SK-N-SH (cell line): ENCODE results near the gene SUSD3. TPM values are rescaled to one million over a fixed set of nuclear protein-coding genes. Genes with fewer than 3 reads are reported as not detected.

ENCODE experiments used
- CTCF ChIA-PET: fragments of 300-600, 350-600 bp; formaldehyde crosslinking; extraction: SDS; loops from one replicate; lab custom pipeline; 2021; lab: Yijun Ruan, JAX
- POLR2A ChIA-PET: fragments of 350-600 bp; sonication (Branson Sonifier 250); formaldehyde crosslinking; extraction: SDS; loops from one replicate; lab custom pipeline; 2020; ENCODE audit warnings: antibody characterized with exemption, inconsistent platforms; lab: Yijun Ruan, JAX
- DNase-seq: peaks from one replicate; pipeline ENCODE4 v3.0.0; 2012
- H2AFZ ChIP-seq: fragments of 200-600 bp; sonication (generic); 2 replicates; pipeline ENCODE4 v1.8.1; 2016; ENCODE audit warnings: antibody characterized with exemption, mild to moderate bottlenecking, low read depth
- H3F3A ChIP-seq: fragments of 200-600 bp; sonication (generic); replicated peaks from 2 replicates; pipeline ENCODE3; 2016; ENCODE audit warnings: antibody characterized with exemption, mild to moderate bottlenecking; ENCODE audit not compliant: insufficient read depth
- H3K27ac ChIP-seq, 2 experiments: fragments of 200-500 bp in 1 of 2; fragments of 200-600 bp in 1 of 2; sonication (Bioruptor generic) in 1 of 2; sonication (generic), shearing (Covaris generic) in 1 of 2; 2 replicates each; pipeline versions ENCODE4 v1.5.1 to v1.6.1; 2014 to 2016; ENCODE audit warnings: low read depth in 2 of 2, inconsistent platforms in 1 of 2, low read length in 1 of 2, mild to moderate bottlenecking in 1 of 2, mixed read lengths in 1 of 2
- H3K27me3 ChIP-seq: fragments of 200-600 bp; sonication (generic), shearing (Covaris generic); 2 replicates; pipeline ENCODE4 v1.6.1; 2016; ENCODE audit warnings: mixed run types; ENCODE audit not compliant: insufficient read depth
- H3K36me3 ChIP-seq, 2 experiments: fragments of 200-500 bp in 1 of 2; fragments of 200-600 bp in 1 of 2; sonication (Bioruptor generic) in 1 of 2; sonication (generic) in 1 of 2; replicated peaks in 1 of 2; 2 replicates each; pipeline versions ENCODE3 to v1.5.1; 2014 to 2016; ENCODE audit warnings: low read length in 1 of 2, mild to moderate bottlenecking in 1 of 2; ENCODE audit not compliant: insufficient read depth in 2 of 2, control insufficient read depth in 1 of 2
- H3K4me1 ChIP-seq, 2 experiments: fragments of 200-500 bp in 1 of 2; fragments of 200-600 bp in 1 of 2; sonication (Bioruptor generic) in 1 of 2; sonication (generic), shearing (Covaris generic) in 1 of 2; 2 replicates each; pipeline versions ENCODE4 v1.5.1 to v1.6.1; 2014 to 2016; ENCODE audit warnings: low read depth in 1 of 2, low read length in 1 of 2, mixed run types in 1 of 2; ENCODE audit not compliant: insufficient read depth in 2 of 2, control insufficient read depth in 1 of 2
- H3K4me2 ChIP-seq: fragments of 200-600 bp; sonication (generic), shearing (Covaris generic); 2 replicates; pipeline ENCODE4 v1.6.1; 2017; ENCODE audit warnings: mixed run types
- H3K4me3 ChIP-seq, 2 experiments: fragments of 200-500 bp in 1 of 2; fragments of 200-600 bp in 1 of 2; sonication (Bioruptor generic) in 1 of 2; sonication (generic), shearing (Covaris generic) in 1 of 2; 2 replicates each; pipeline versions ENCODE4 v1.5.1 to v1.8.1; 2014 to 2016; ENCODE audit warnings: low read depth in 2 of 2, inconsistent platforms in 1 of 2, low read length in 1 of 2, mild to moderate bottlenecking in 1 of 2, mixed read lengths in 1 of 2, moderate library complexity in 1 of 2
- H3K79me2 ChIP-seq: fragments of 200-600 bp; sonication (generic); 2 replicates; pipeline ENCODE4 v1.8.1; 2017; ENCODE audit warnings: mild to moderate bottlenecking; ENCODE audit not compliant: insufficient read depth
- H3K9ac ChIP-seq: fragments of 200-600 bp; sonication (generic); 2 replicates; pipeline ENCODE4 v1.6.1; 2017; ENCODE audit warnings: mixed run types
- H3K9me2 ChIP-seq: fragments of 200-600 bp; sonication (generic); 2 replicates; pipeline ENCODE4 v1.6.1; 2017; ENCODE audit warnings: mixed run types
- H3K9me3 ChIP-seq: fragments of 200-600 bp; sonication (generic); 2 replicates; pipeline ENCODE4 v1.6.1; 2017; ENCODE audit warnings: mixed run types, mild to moderate bottlenecking, moderate library complexity
- H4K20me1 ChIP-seq: fragments of 200-600 bp; sonication (generic); 2 replicates; pipeline ENCODE4 v1.6.1; 2017; ENCODE audit warnings: mild to moderate bottlenecking, mixed run types; ENCODE audit not compliant: insufficient read depth
- ELF1 ChIP-seq: IDR thresholded peaks from 2 replicates; pipeline ENCODE4 v1.4.0; 2012
- EP300 ChIP-seq, 2 experiments: IDR thresholded peaks; 2 replicates each; pipeline versions ENCODE4 v1.4.0 to v1.6.1; 2012; ENCODE audit warnings: borderline replicate concordance in 1 of 2, low read depth in 1 of 2, low read length in 1 of 2
- FOSL2 ChIP-seq: IDR thresholded peaks from 2 replicates; pipeline ENCODE4 v1.4.0; 2012; ENCODE audit warnings: low read depth, mild to moderate bottlenecking, moderate library complexity, borderline replicate concordance
- FOXM1 ChIP-seq: IDR thresholded peaks from 2 replicates; pipeline ENCODE4 v1.4.0; 2012; ENCODE audit warnings: low read depth, mild to moderate bottlenecking
- JUND ChIP-seq: IDR thresholded peaks from 2 replicates; pipeline ENCODE4 v1.4.0; 2012
- MEF2A ChIP-seq: IDR thresholded peaks from 2 replicates; pipeline ENCODE4 v1.4.0; 2012; ENCODE audit warnings: low read depth, borderline replicate concordance
- MXI1 ChIP-seq: IDR thresholded peaks from 2 replicates; pipeline ENCODE4 v1.6.1; 2012; ENCODE audit warnings: mild to moderate bottlenecking, low read depth, low read length, improper control_type of control experiment
- NRF1 ChIP-seq: IDR thresholded peaks from 2 replicates; pipeline ENCODE4 v1.6.1; 2012; ENCODE audit warnings: low read depth, mild to moderate bottlenecking, low read length
- RCOR1 ChIP-seq: fragments of 150-350 bp; IDR thresholded peaks from 2 replicates; pipeline ENCODE4 v1.6.1; 2017; ENCODE audit warnings: antibody characterized with exemption, low read length
- RXRA ChIP-seq: IDR thresholded peaks from 2 replicates; pipeline ENCODE4 v1.4.0; 2012; ENCODE audit warnings: low read depth, mild to moderate bottlenecking, borderline replicate concordance
- TAF1 ChIP-seq: IDR thresholded peaks from 2 replicates; pipeline ENCODE4 v1.6.1; 2012; ENCODE audit warnings: low read depth, mild to moderate bottlenecking, low read length, moderate library complexity, borderline replicate concordance
- WGBS: methylation state at CpG from one replicate; pipeline ENCODE4 v1.1.6; 2017; ENCODE audit warnings: low lambda C conversion rate; 5-methylcytosine and 5-hydroxymethylcytosine counted together
- polyA plus RNA-seq, 3 experiments: library from polyadenylated mRNA; depleted of rRNA; stranded (reverse); fragments of >200 nt; gene quantifications; 2 replicates each; pipeline ENCODE4 v1.2.3, GENCODE V29; 2012
- TF ChIP-seq, protein P1 (sequence below): IDR thresholded peaks from 2 replicates; pipeline ENCODE4 v1.4.0; 2012; ENCODE audit warnings: low read depth, borderline replicate concordance
- TF ChIP-seq, protein P2 (sequence below): IDR thresholded peaks from 2 replicates; pipeline ENCODE4 v1.6.1; 2012; ENCODE audit warnings: mild to moderate bottlenecking, low read depth, low read length, moderate library complexity
- TF ChIP-seq, protein P3 (sequence below): IDR thresholded peaks from 2 replicates; pipeline ENCODE4 v1.4.0; 2012; ENCODE audit warnings: low read depth
- TF ChIP-seq, protein P4 (sequence below): fragments of 150-350 bp; IDR thresholded peaks from 2 replicates; pipeline ENCODE4 v1.6.1; 2016; ENCODE audit warnings: mild to moderate bottlenecking, low read depth, low read length
- TF ChIP-seq, protein P5 (sequence below): IDR thresholded peaks from 2 replicates; pipeline ENCODE4 v1.4.0; 2012; ENCODE audit warnings: low read depth, borderline replicate concordance
- TF ChIP-seq, protein P6 (sequence below): fragments of 150-350 bp; IDR thresholded peaks from 2 replicates; pipeline ENCODE4 v1.6.1; 2017; ENCODE audit warnings: antibody characterized with exemption, low read length, low read depth, borderline replicate concordance
- TF ChIP-seq, protein P7 (sequence below): fragments of 200-600 bp; sonication (generic); IDR thresholded peaks from 2 replicates; pipeline ENCODE4 v1.6.1; 2017; ENCODE audit warnings: antibody characterized with exemption, mild to moderate bottlenecking, moderate library complexity
- TF ChIP-seq, protein P8 (sequence below): IDR thresholded peaks from 2 replicates; pipeline ENCODE4; 2012

Gene SUSD3
- polyA plus RNA-seq, 1 of the 3 experiments (the other 2 are of a cell fraction), result 0.49 TPM

DNA sequence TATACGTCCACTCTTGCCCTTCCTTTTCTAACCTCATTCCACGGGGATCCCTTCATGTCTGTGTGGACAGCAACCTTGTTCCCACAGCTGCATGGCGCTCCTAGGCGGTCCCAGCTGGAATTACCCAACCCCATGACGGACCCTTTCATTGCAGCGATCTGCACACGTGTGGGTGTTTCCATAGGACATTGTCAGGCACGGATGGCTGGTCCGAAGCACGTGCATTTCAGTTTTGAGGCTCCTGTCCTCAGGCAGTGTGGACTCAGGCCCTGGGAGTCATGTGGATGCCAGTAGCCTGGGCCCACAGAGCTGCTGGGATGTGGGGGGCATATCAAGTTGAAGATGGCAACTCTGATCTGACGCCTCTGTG lies 52.5 kb downstream of the SUSD3 start:
- Histone ChIP-seq H3K9ac (no peak overlapping the region), H3K4me3 (no peak overlapping the region), H3K9me3 (no peaks in the 10 kb centered on the region), H3K4me2 (no peak overlapping the region), H3K36me3 (peaks cover 0 to 40% of the 10 kb centered on the region in 2 experiments), H3K27me3 (no peaks in the 10 kb centered on the region), H2AFZ (no peak overlapping the region), H3F3A (no peaks in the 10 kb centered on the region), H3K79me2 (peaks cover 26% of the 10 kb centered on the region), H3K9me2 (no peaks in the 10 kb centered on the region), H3K27ac (no peak overlapping the region; a peak in 1 of 4 replicates), H3K4me1 (peaks cover 0 to 9% of the 10 kb centered on the region in 2 experiments; a peak in 1 of 4 replicates), H4K20me1 (peaks cover 21% of the 10 kb centered on the region)
- TF ChIP-seq, protein P1, sequence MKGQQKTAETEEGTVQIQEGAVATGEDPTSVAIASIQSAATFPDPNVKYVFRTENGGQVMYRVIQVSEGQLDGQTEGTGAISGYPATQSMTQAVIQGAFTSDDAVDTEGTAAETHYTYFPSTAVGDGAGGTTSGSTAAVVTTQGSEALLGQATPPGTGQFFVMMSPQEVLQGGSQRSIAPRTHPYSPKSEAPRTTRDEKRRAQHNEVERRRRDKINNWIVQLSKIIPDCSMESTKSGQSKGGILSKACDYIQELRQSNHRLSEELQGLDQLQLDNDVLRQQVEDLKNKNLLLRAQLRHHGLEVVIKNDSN, result no peak
- TF ChIP-seq, protein P2, sequence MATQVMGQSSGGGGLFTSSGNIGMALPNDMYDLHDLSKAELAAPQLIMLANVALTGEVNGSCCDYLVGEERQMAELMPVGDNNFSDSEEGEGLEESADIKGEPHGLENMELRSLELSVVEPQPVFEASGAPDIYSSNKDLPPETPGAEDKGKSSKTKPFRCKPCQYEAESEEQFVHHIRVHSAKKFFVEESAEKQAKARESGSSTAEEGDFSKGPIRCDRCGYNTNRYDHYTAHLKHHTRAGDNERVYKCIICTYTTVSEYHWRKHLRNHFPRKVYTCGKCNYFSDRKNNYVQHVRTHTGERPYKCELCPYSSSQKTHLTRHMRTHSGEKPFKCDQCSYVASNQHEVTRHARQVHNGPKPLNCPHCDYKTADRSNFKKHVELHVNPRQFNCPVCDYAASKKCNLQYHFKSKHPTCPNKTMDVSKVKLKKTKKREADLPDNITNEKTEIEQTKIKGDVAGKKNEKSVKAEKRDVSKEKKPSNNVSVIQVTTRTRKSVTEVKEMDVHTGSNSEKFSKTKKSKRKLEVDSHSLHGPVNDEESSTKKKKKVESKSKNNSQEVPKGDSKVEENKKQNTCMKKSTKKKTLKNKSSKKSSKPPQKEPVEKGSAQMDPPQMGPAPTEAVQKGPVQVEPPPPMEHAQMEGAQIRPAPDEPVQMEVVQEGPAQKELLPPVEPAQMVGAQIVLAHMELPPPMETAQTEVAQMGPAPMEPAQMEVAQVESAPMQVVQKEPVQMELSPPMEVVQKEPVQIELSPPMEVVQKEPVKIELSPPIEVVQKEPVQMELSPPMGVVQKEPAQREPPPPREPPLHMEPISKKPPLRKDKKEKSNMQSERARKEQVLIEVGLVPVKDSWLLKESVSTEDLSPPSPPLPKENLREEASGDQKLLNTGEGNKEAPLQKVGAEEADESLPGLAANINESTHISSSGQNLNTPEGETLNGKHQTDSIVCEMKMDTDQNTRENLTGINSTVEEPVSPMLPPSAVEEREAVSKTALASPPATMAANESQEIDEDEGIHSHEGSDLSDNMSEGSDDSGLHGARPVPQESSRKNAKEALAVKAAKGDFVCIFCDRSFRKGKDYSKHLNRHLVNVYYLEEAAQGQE, result no peak
- TF ChIP-seq FOXM1, result no peak
- TF ChIP-seq, protein P3, sequence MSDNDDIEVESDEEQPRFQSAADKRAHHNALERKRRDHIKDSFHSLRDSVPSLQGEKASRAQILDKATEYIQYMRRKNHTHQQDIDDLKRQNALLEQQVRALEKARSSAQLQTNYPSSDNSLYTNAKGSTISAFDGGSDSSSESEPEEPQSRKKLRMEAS, result no peak
- no peak for TF ChIP-seq RXRA
- TF ChIP-seq, protein P4, sequence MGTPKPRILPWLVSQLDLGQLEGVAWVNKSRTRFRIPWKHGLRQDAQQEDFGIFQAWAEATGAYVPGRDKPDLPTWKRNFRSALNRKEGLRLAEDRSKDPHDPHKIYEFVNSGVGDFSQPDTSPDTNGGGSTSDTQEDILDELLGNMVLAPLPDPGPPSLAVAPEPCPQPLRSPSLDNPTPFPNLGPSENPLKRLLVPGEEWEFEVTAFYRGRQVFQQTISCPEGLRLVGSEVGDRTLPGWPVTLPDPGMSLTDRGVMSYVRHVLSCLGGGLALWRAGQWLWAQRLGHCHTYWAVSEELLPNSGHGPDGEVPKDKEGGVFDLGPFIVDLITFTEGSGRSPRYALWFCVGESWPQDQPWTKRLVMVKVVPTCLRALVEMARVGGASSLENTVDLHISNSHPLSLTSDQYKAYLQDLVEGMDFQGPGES, result no peak
- no peak for TF ChIP-seq JUND
- TF ChIP-seq MXI1, result no peak
- TF ChIP-seq, protein P5, sequence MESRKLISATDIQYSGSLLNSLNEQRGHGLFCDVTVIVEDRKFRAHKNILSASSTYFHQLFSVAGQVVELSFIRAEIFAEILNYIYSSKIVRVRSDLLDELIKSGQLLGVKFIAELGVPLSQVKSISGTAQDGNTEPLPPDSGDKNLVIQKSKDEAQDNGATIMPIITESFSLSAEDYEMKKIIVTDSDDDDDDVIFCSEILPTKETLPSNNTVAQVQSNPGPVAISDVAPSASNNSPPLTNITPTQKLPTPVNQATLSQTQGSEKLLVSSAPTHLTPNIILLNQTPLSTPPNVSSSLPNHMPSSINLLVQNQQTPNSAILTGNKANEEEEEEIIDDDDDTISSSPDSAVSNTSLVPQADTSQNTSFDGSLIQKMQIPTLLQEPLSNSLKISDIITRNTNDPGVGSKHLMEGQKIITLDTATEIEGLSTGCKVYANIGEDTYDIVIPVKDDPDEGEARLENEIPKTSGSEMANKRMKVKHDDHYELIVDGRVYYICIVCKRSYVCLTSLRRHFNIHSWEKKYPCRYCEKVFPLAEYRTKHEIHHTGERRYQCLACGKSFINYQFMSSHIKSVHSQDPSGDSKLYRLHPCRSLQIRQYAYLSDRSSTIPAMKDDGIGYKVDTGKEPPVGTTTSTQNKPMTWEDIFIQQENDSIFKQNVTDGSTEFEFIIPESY, result no peak
- TF ChIP-seq RCOR1, result no peak
- TF ChIP-seq, protein P6, sequence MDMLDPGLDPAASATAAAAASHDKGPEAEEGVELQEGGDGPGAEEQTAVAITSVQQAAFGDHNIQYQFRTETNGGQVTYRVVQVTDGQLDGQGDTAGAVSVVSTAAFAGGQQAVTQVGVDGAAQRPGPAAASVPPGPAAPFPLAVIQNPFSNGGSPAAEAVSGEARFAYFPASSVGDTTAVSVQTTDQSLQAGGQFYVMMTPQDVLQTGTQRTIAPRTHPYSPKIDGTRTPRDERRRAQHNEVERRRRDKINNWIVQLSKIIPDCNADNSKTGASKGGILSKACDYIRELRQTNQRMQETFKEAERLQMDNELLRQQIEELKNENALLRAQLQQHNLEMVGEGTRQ, result no peak
- TF ChIP-seq, protein P7, sequence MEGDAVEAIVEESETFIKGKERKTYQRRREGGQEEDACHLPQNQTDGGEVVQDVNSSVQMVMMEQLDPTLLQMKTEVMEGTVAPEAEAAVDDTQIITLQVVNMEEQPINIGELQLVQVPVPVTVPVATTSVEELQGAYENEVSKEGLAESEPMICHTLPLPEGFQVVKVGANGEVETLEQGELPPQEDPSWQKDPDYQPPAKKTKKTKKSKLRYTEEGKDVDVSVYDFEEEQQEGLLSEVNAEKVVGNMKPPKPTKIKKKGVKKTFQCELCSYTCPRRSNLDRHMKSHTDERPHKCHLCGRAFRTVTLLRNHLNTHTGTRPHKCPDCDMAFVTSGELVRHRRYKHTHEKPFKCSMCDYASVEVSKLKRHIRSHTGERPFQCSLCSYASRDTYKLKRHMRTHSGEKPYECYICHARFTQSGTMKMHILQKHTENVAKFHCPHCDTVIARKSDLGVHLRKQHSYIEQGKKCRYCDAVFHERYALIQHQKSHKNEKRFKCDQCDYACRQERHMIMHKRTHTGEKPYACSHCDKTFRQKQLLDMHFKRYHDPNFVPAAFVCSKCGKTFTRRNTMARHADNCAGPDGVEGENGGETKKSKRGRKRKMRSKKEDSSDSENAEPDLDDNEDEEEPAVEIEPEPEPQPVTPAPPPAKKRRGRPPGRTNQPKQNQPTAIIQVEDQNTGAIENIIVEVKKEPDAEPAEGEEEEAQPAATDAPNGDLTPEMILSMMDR, result no peak
- TF ChIP-seq EP300 (IDR thresholded peaks at IDR 0.05; ENCODE audit: borderline replicate concordance in 1 of 2, low read depth in 1 of 2, low read length in 1 of 2), result no peak
- TF ChIP-seq TAF1, result no peak
- TF ChIP-seq NRF1, result no peak
- no peak for TF ChIP-seq FOSL2
- TF ChIP-seq, protein P8, sequence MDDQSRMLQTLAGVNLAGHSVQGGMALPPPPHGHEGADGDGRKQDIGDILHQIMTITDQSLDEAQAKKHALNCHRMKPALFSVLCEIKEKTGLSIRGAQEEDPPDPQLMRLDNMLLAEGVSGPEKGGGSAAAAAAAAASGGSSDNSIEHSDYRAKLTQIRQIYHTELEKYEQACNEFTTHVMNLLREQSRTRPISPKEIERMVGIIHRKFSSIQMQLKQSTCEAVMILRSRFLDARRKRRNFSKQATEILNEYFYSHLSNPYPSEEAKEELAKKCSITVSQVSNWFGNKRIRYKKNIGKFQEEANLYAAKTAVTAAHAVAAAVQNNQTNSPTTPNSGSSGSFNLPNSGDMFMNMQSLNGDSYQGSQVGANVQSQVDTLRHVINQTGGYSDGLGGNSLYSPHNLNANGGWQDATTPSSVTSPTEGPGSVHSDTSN, result no peak
- TF ChIP-seq ELF1, result no peak
- TF ChIP-seq MEF2A, result no peak
- CTCF ChIA-PET, result no interaction called here
- WGBS, result 96% methylated on average over 7 of the region's 11 CpGs
- POLR2A ChIA-PET, result no interaction called here
- DNase-seq, result no peak
